HEK293 (cell line): ENCODE data around the gene ABCA12.

ENCODE experiments used
- CTCF ChIA-PET: fragments of 350-600 bp; formaldehyde crosslinking; extraction: SDS; loops from one replicate; lab custom pipeline; 2021; ENCODE audit warnings: antibody characterized with exemption; lab: Yijun Ruan, JAX
- POLR2A ChIA-PET: fragments of 300-600 bp; formaldehyde crosslinking; extraction: SDS; loops from one replicate; lab custom pipeline; 2020; ENCODE audit warnings: antibody characterized with exemption, inconsistent platforms; lab: Yijun Ruan, JAX
- H3K27ac ChIP-seq: fragments of 200-500 bp; sonication (Bioruptor generic); 2 replicates; pipeline ENCODE4 v1.5.1; 2014; ENCODE audit warnings: low read depth, low read length, control low read depth, inconsistent platforms; ENCODE audit errors: extremely low read depth
- H3K36me3 ChIP-seq, 2 experiments: fragments of 200-500 bp in 1 of 2; sonication (Bioruptor generic) in 1 of 2; 1 replicate in 1 of 2; 2 replicates in 1 of 2; pipeline ENCODE4 v1.5.1; 2014 to 2017; ENCODE audit warnings: inconsistent platforms in 2 of 2, low read length in 2 of 2; ENCODE audit not compliant: control insufficient read depth in 2 of 2, insufficient read depth in 1 of 2
- H3K4me1 ChIP-seq: fragments of 200-500 bp; sonication (Bioruptor generic); 2 replicates; pipeline ENCODE4 v1.5.1; 2014; ENCODE audit warnings: mild to moderate bottlenecking, low read length, inconsistent platforms; ENCODE audit not compliant: control insufficient read depth, insufficient read depth
- H3K4me3 ChIP-seq: 2 replicates; pipeline ENCODE4 v1.5.1; 2011; ENCODE audit warnings: low read depth, mild to moderate bottlenecking, control low read depth, low read length, moderate library complexity
- H3K9me3 ChIP-seq: fragments of 200-500 bp; sonication (Bioruptor generic); 2 replicates; pipeline ENCODE4 v1.5.1; 2014; ENCODE audit warnings: low read depth, low read length, inconsistent platforms; ENCODE audit not compliant: control insufficient read depth, insufficient read depth
- GLI4 ChIP-seq: fragments of 450-650 bp; formaldehyde crosslinking; IDR thresholded peaks from 2 replicates; pipeline ENCODE4 v1.5.1; 2016; ENCODE audit warnings: missing biosample characterization, missing genetic modification characterization
- KLF16 ChIP-seq: fragments of 450-650 bp; formaldehyde crosslinking; IDR thresholded peaks from 2 replicates; pipeline ENCODE4 v1.5.1; 2017; ENCODE audit warnings: missing biosample characterization, missing genetic modification characterization
- PRDM4 ChIP-seq: fragments of 450-650 bp; formaldehyde crosslinking; IDR thresholded peaks from 2 replicates; pipeline ENCODE4 v1.5.1; 2017; ENCODE audit warnings: missing biosample characterization, missing genetic modification characterization
- SCRT1 ChIP-seq: fragments of 450-650 bp; formaldehyde crosslinking; IDR thresholded peaks from 2 replicates; pipeline ENCODE4 v1.5.1; 2016; ENCODE audit warnings: missing biosample characterization, missing genetic modification characterization, borderline replicate concordance
- SP7 ChIP-seq: fragments of 450-650 bp; formaldehyde crosslinking; IDR thresholded peaks from 2 replicates; pipeline ENCODE4 v1.5.1; 2016; ENCODE audit warnings: missing biosample characterization, missing genetic modification characterization
- YY1 ChIP-seq: fragments of 450-650 bp; formaldehyde crosslinking; IDR thresholded peaks from 2 replicates; pipeline ENCODE4 v1.5.1; 2018; ENCODE audit warnings: missing biosample characterization, missing genetic modification characterization
- YY2 ChIP-seq: fragments of 450-650 bp; formaldehyde crosslinking; IDR thresholded peaks from 2 replicates; pipeline ENCODE4 v1.5.1; 2016; ENCODE audit warnings: missing biosample characterization, missing genetic modification characterization
- ZEB2 ChIP-seq: fragments of 450-650 bp; formaldehyde crosslinking; IDR thresholded peaks from 2 replicates; pipeline ENCODE4 v1.5.1; 2016; ENCODE audit warnings: missing biosample characterization, missing genetic modification characterization
- ZFHX2 ChIP-seq: fragments of 450-650 bp; formaldehyde crosslinking; conservative IDR thresholded peaks from 2 replicates; pipeline ENCODE4 v1.5.1; 2016; ENCODE audit warnings: missing biosample characterization, missing genetic modification characterization
- ZNF121 ChIP-seq: fragments of 450-650 bp; formaldehyde crosslinking; IDR thresholded peaks from 2 replicates; pipeline ENCODE4 v1.5.1; 2016; ENCODE audit warnings: missing biosample characterization, missing genetic modification characterization
- ZNF202 ChIP-seq: fragments of 450-650 bp; formaldehyde crosslinking; IDR thresholded peaks from 2 replicates; pipeline ENCODE4 v1.5.1; 2016; ENCODE audit warnings: missing biosample characterization, missing genetic modification characterization, borderline replicate concordance
- ZNF239 ChIP-seq: fragments of 450-650 bp; formaldehyde crosslinking; IDR thresholded peaks from 2 replicates; pipeline ENCODE4 v1.5.1; 2016; ENCODE audit warnings: missing biosample characterization, missing genetic modification characterization
- ZNF248 ChIP-seq: fragments of 450-650 bp; formaldehyde crosslinking; IDR thresholded peaks from 2 replicates; pipeline ENCODE4 v1.5.1; 2017; ENCODE audit warnings: missing biosample characterization, missing genetic modification characterization
- ZNF426 ChIP-seq: fragments of 450-650 bp; formaldehyde crosslinking; IDR thresholded peaks from 2 replicates; pipeline ENCODE4 v1.5.1; 2017; ENCODE audit warnings: missing biosample characterization, missing genetic modification characterization, mild to moderate bottlenecking, inconsistent platforms, moderate library complexity
- ZNF549 ChIP-seq: fragments of 450-650 bp; IDR thresholded peaks from 2 replicates; pipeline ENCODE4 v1.5.1; 2018; ENCODE audit warnings: missing biosample characterization, missing genetic modification characterization, mild to moderate bottlenecking, inconsistent platforms, moderate library complexity
- ZNF561 ChIP-seq: fragments of 450-650 bp; IDR thresholded peaks from 2 replicates; pipeline ENCODE4 v1.5.1; 2018; ENCODE audit warnings: missing biosample characterization, missing genetic modification characterization, borderline replicate concordance
- ZNF623 ChIP-seq: fragments of 450-650 bp; formaldehyde crosslinking; IDR thresholded peaks from 2 replicates; pipeline ENCODE4 v1.5.1; 2016; ENCODE audit warnings: missing biosample characterization, missing genetic modification characterization
- ZNF660 ChIP-seq: fragments of 450-650 bp; IDR thresholded peaks from 2 replicates; pipeline ENCODE4 v1.5.1; 2018; ENCODE audit warnings: missing biosample characterization, mild to moderate bottlenecking, missing genetic modification characterization
- ZNF677 ChIP-seq: fragments of 450-650 bp; IDR thresholded peaks from 2 replicates; pipeline ENCODE4 v1.5.0; 2018; ENCODE audit warnings: missing biosample characterization, mild to moderate bottlenecking, missing genetic modification characterization, moderate library complexity
- ZNF747 ChIP-seq: fragments of 450-650 bp; formaldehyde crosslinking; IDR thresholded peaks from 2 replicates; pipeline ENCODE4 v1.5.1; 2016; ENCODE audit warnings: missing biosample characterization, missing genetic modification characterization
- ZNF785 ChIP-seq: fragments of 450-650 bp; formaldehyde crosslinking; IDR thresholded peaks from 2 replicates; pipeline ENCODE4 v1.5.1; 2016; ENCODE audit warnings: missing biosample characterization, missing genetic modification characterization
- TF ChIP-seq, protein P1 (sequence below): fragments of 450-650 bp; formaldehyde crosslinking; IDR thresholded peaks from 2 replicates; pipeline ENCODE4 v1.5.1; 2016; ENCODE audit warnings: missing biosample characterization, missing genetic modification characterization
- TF ChIP-seq, protein P2 (sequence below): fragments of 450-650 bp; formaldehyde crosslinking; IDR thresholded peaks from 2 replicates; pipeline ENCODE4 v1.5.1; 2016; ENCODE audit warnings: missing biosample characterization, missing genetic modification characterization
- TF ChIP-seq, protein P3 (sequence below): fragments of 450-650 bp; formaldehyde crosslinking; IDR thresholded peaks from 2 replicates; pipeline ENCODE4 v1.5.1; 2016; ENCODE audit warnings: missing biosample characterization, missing genetic modification characterization

Gene ABCA12

GRCh38 chr2:215032153-215032552 is 106.3 kb downstream of the ABCA12 start:
- no peaks in the 10 kb centered on the region for H3K36me3 ChIP-seq
- H3K4me3 ChIP-seq: no peak overlapping the region
- no peak overlapping the region for H3K27ac ChIP-seq
- CTCF ChIA-PET: no interaction called here
- no peak for TF ChIP-seq SP7 (tag by site-specific recombination)
- no peak for TF ChIP-seq ZNF660 (tag by site-specific recombination)
- TF ChIP-seq, protein P1, sequence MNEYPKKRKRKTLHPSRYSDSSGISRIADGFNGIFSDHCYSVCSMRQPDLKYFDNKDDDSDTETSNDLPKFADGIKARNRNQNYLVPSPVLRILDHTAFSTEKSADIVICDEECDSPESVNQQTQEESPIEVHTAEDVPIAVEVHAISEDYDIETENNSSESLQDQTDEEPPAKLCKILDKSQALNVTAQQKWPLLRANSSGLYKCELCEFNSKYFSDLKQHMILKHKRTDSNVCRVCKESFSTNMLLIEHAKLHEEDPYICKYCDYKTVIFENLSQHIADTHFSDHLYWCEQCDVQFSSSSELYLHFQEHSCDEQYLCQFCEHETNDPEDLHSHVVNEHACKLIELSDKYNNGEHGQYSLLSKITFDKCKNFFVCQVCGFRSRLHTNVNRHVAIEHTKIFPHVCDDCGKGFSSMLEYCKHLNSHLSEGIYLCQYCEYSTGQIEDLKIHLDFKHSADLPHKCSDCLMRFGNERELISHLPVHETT (tag by site-specific recombination): no peak
- TF ChIP-seq ZNF239 (tag by site-specific recombination): no peak
- no peak for TF ChIP-seq ZNF785 (tag by site-specific recombination)
- TF ChIP-seq, protein P2, sequence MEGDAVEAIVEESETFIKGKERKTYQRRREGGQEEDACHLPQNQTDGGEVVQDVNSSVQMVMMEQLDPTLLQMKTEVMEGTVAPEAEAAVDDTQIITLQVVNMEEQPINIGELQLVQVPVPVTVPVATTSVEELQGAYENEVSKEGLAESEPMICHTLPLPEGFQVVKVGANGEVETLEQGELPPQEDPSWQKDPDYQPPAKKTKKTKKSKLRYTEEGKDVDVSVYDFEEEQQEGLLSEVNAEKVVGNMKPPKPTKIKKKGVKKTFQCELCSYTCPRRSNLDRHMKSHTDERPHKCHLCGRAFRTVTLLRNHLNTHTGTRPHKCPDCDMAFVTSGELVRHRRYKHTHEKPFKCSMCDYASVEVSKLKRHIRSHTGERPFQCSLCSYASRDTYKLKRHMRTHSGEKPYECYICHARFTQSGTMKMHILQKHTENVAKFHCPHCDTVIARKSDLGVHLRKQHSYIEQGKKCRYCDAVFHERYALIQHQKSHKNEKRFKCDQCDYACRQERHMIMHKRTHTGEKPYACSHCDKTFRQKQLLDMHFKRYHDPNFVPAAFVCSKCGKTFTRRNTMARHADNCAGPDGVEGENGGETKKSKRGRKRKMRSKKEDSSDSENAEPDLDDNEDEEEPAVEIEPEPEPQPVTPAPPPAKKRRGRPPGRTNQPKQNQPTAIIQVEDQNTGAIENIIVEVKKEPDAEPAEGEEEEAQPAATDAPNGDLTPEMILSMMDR (tag by site-specific recombination): no peak
- TF ChIP-seq ZNF426 (tag by site-specific recombination): no peak
- no peak for TF ChIP-seq ZNF202 (tag by site-specific recombination)
- no peak for TF ChIP-seq YY1 (tag by site-specific recombination)
- no peak for TF ChIP-seq ZFHX2 (tag by site-specific recombination)
- no peak for TF ChIP-seq ZNF623 (tag by site-specific recombination)
- TF ChIP-seq ZNF121 (tag by site-specific recombination): no peak
- TF ChIP-seq YY2 (tag by site-specific recombination): no peak
- no peak for TF ChIP-seq ZNF747 (tag by site-specific recombination)
- POLR2A ChIA-PET: no interaction called here
- H3K9me3 ChIP-seq: no peaks in the 10 kb centered on the region
- H3K4me1 ChIP-seq: no peaks in the 10 kb centered on the region

GRCh38 chr2:215031321-215031720 is 107.1 kb downstream of the ABCA12 start:
- POLR2A ChIA-PET: no interaction called here
- TF ChIP-seq ZNF549 (tag by site-specific recombination) (no peak), ZNF561 (tag by site-specific recombination) (no peak), GLI4 (tag by site-specific recombination) (no peak), SCRT1 (tag by site-specific recombination) (no peak), ZNF248 (tag by site-specific recombination) (no peak), ZEB2 (tag by site-specific recombination) (no peak), KLF16 (tag by site-specific recombination) (no peak), ZNF677 (tag by site-specific recombination) (no peak), PRDM4 (tag by site-specific recombination) (no peak)
- TF ChIP-seq, protein P3, sequence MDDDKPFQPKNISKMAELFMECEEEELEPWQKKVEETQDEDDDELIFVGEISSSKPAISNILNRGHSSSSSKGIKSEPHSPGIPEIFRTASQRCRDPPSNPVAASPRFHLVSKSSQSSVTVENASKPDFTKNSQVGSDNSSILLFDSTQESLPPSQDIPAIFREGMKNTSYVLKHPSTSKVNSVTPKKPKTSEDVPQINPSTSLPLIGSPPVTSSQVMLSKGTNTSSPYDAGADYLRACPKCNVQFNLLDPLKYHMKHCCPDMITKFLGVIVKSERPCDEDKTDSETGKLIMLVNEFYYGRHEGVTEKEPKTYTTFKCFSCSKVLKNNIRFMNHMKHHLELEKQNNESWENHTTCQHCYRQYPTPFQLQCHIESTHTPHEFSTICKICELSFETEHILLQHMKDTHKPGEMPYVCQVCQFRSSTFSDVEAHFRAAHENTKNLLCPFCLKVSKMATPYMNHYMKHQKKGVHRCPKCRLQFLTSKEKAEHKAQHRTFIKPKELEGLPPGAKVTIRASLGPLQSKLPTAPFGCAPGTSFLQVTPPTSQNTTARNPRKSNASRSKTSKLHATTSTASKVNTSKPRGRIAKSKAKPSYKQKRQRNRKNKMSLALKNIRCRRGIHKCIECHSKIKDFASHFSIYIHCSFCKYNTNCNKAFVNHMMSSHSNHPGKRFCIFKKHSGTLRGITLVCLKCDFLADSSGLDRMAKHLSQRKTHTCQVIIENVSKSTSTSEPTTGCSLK: no peak
- no peak overlapping the region for H3K4me3 ChIP-seq
- H3K9me3 ChIP-seq: no peaks in the 10 kb centered on the region
- H3K36me3 ChIP-seq: no peaks in the 10 kb centered on the region
- no peak overlapping the region for H3K27ac ChIP-seq
- no peaks in the 10 kb centered on the region for H3K4me1 ChIP-seq
- CTCF ChIA-PET: interaction anchor here (0.6 kb wide), 1 partner anchor 30 kb away, joined by 3 read pairs; no protein-coding TSS in a partner anchor
